PC-9 (cell line): ENCODE measurements around the gene CEP85L. TPM values are rescaled to one million over a fixed set of nuclear protein-coding genes. Genes with fewer than 3 reads are reported as not detected.

Source experiments
- BruUV-seq: library from RNA; stranded (reverse); fragments of 400-500 nt; replicated peaks from 2 replicates; lab custom pipeline; 2021; lab: Mats Ljungman, UMichigan
- CTCF ChIA-PET: fragments of 300-600 bp; sonication (Branson Sonifier 250); formaldehyde crosslinking; loops from one replicate; lab custom pipeline; 2022; ENCODE audit warnings: antibody characterized with exemption; lab: Charles Lee
- POLR2A ChIA-PET: fragments of 300-600 bp; sonication (Branson Sonifier 250); formaldehyde crosslinking; loops from one replicate; lab custom pipeline; 2022; ENCODE audit warnings: antibody characterized with exemption; ENCODE audit not compliant: unreplicated experiment; lab: Charles Lee
- DNase-seq, 2 experiments: peaks; one replicate each; pipeline versions ENCODE4 v3.0.0 to v3.0.0-alpha.2; 2015 to 2022; ENCODE audit warnings: mixed read lengths in 1 of 2
- H2AFZ ChIP-seq: fragments of 200-600 bp; sonication (generic); 2 replicates; pipeline ENCODE4 v1.8.1; 2017; ENCODE audit warnings: antibody characterized with exemption
- H3F3A ChIP-seq: fragments of 200-600 bp; sonication (generic); 2 replicates; pipeline ENCODE4 v1.8.1; 2017; ENCODE audit warnings: antibody characterized with exemption, mild to moderate bottlenecking, low read depth; ENCODE audit not compliant: insufficient read depth
- H3K27ac ChIP-seq: fragments of 200-600 bp; sonication (generic); 2 replicates; pipeline ENCODE4 v1.6.1; 2016; ENCODE audit warnings: mixed run types
- H3K27me3 ChIP-seq: fragments of 200-600 bp; sonication (generic); 2 replicates; pipeline ENCODE4 v1.6.1; 2016; ENCODE audit warnings: low read depth, mixed run types; ENCODE audit not compliant: insufficient read depth
- H3K36me3 ChIP-seq: fragments of 200-600 bp; sonication (generic); 2 replicates; pipeline ENCODE4 v1.6.1; 2016; ENCODE audit warnings: low read depth, mixed run types
- H3K4me1 ChIP-seq: fragments of 200-600 bp; sonication (generic); replicated peaks from 2 replicates; pipeline ENCODE4 v1.6.1; 2016; ENCODE audit warnings: mixed run types; ENCODE audit not compliant: insufficient read depth
- H3K4me2 ChIP-seq: fragments of 200-600 bp; sonication (generic); 2 replicates; pipeline ENCODE4 v1.6.1; 2017; ENCODE audit warnings: mixed run types
- H3K4me3 ChIP-seq: fragments of 200-600 bp; sonication (generic); 2 replicates; pipeline ENCODE4 v1.6.1; 2016; ENCODE audit warnings: mixed run types
- H3K79me2 ChIP-seq: fragments of 200-600 bp; sonication (generic); 2 replicates; pipeline ENCODE4 v1.6.1; 2017; ENCODE audit warnings: low read depth, mixed run types
- H3K9me2 ChIP-seq: fragments of 200-600 bp; sonication (generic); 2 replicates; pipeline ENCODE4 v1.8.1; 2017; ENCODE audit warnings: mild to moderate bottlenecking; ENCODE audit not compliant: insufficient read depth
- H3K9me3 ChIP-seq: fragments of 200-600 bp; sonication (generic); 2 replicates; pipeline ENCODE4 v1.8.1; 2016; ENCODE audit warnings: low read depth; ENCODE audit not compliant: insufficient read depth
- H4K20me1 ChIP-seq: fragments of 200-600 bp; sonication (generic); 2 replicates; pipeline ENCODE4 v1.8.1; 2017; ENCODE audit not compliant: insufficient read depth
- EZH2 ChIP-seq: fragments of 200-600 bp; sonication (generic); IDR thresholded peaks from 2 replicates; pipeline ENCODE4 v1.8.0; 2017; ENCODE audit warnings: antibody characterized with exemption, low read depth
- intact Hi-C: fragments of 100-400 bp; cut with micrococcal nuclease; formaldehyde crosslinking; loops from one replicate; pipeline ENCODE4 v1.10.0; 2022; ENCODE audit not compliant: unreplicated experiment
- total RNA-seq: library from RNA; stranded (reverse); gene quantifications from 2 replicates; pipeline ENCODE4 v1.2.3, GENCODE V29; 2021
- TF ChIP-seq, protein P1 (sequence below): fragments of 200-600 bp; sonication (generic); conservative IDR thresholded peaks from 2 replicates; pipeline ENCODE4 v1.6.1; 2017; ENCODE audit warnings: mixed run types, antibody characterized with exemption, mild to moderate bottlenecking, moderate library complexity

CEP85L gene
- total RNA-seq, 1 experiment from 2014 or later: 3.0 TPM

DNA sequence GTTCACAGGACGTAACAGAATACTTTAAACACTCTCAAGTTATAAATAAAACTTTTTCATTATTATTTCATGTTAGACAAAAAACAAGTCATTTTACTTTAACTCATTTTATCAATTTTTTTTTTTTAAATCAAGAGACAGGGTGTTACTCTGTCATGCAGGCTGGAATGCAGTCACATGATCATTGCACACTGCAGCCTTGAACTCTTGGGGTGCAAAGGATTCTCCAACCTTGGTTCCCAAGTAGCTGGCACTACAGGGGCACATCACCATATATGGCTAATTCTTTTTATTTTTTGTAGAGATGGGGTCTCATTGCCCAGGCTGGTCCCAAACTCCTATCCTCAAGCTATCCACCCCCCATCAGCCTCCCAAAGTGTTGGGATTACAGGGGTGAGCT, 89.1 kb downstream of the CEP85L start:
- Histone ChIP-seq H3K9me2 (no peaks in the 10 kb centered on the region), H3K4me3 (no peak overlapping the region), H3K4me1 (no peaks in the 10 kb centered on the region), H3K79me2 (no peaks in the 10 kb centered on the region), H3K4me2 (no peak overlapping the region), H3K27ac (no peak overlapping the region), H2AFZ (no peak overlapping the region), H4K20me1 (no peaks in the 10 kb centered on the region), H3F3A (no peaks in the 10 kb centered on the region), H3K36me3 (peaks cover 8% of the 10 kb centered on the region; the same call in 1 of the 2 replicates), H3K9me3 (no peaks in the 10 kb centered on the region), H3K27me3 (no peaks in the 10 kb centered on the region)
- ChIA-PET POLR2A (no interaction called here), CTCF (no interaction called here)
- no peak for TF ChIP-seq EZH2
- TF ChIP-seq, protein P1, sequence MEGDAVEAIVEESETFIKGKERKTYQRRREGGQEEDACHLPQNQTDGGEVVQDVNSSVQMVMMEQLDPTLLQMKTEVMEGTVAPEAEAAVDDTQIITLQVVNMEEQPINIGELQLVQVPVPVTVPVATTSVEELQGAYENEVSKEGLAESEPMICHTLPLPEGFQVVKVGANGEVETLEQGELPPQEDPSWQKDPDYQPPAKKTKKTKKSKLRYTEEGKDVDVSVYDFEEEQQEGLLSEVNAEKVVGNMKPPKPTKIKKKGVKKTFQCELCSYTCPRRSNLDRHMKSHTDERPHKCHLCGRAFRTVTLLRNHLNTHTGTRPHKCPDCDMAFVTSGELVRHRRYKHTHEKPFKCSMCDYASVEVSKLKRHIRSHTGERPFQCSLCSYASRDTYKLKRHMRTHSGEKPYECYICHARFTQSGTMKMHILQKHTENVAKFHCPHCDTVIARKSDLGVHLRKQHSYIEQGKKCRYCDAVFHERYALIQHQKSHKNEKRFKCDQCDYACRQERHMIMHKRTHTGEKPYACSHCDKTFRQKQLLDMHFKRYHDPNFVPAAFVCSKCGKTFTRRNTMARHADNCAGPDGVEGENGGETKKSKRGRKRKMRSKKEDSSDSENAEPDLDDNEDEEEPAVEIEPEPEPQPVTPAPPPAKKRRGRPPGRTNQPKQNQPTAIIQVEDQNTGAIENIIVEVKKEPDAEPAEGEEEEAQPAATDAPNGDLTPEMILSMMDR: no peak
- no TSS peak for BruUV-seq
- DNase-seq: no peak
- intact Hi-C loops: loop anchor here (10.0 kb wide), 2 partner anchors 333 to 413 kb away; partner anchors contain the start of gene ASF1A

DNA sequence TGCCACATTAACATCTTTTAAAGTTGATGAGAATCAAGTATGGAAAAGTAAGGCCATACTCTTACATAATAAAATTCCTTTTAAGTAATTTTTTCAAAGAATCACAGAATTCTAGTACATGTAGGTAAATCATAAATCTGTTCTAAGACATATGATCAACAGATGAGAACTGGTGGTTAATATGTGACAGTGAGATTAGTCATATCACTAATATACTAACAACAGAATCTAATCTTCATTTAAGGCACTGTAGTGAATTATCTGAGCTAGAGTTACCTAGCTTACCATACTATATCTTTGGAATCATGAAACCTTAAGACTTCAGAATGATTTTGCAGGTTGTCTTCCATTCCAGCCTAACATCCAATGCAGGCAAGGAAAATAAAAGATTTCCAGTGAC, 91.7 kb downstream of the CEP85L start:
- no peak overlapping the region for H3K4me3 ChIP-seq
- no peaks in the 10 kb centered on the region for H3K4me1 ChIP-seq
- no TSS peak for BruUV-seq
- no peaks in the 10 kb centered on the region for H3K9me2 ChIP-seq
- no peak overlapping the region for H3K27ac ChIP-seq
- CTCF ChIA-PET: interaction anchor here (0.7 kb wide), 1 partner anchor 546 kb away, joined by 4 read pairs; no protein-coding TSS in a partner anchor
- DNase-seq: no peak
- intact Hi-C loops: loop anchor here (10.0 kb wide), 4 partner anchors 335 to 1215 kb away; partner anchors contain the start of gene ASF1A
- H3K9me3 ChIP-seq: no peaks in the 10 kb centered on the region
- POLR2A ChIA-PET: no interaction called here
- TF ChIP-seq, protein P1: no peak
- TF ChIP-seq EZH2: no peak
- no peak overlapping the region for H2AFZ ChIP-seq
- H3K27me3 ChIP-seq: no peaks in the 10 kb centered on the region
- H3K36me3 ChIP-seq: 0 out of 2 replicates have a peak, but pooled peaks cover 7% of the 10 kb centered on the region
- H3K4me2 ChIP-seq: no peak overlapping the region
- no peaks in the 10 kb centered on the region for H4K20me1 ChIP-seq
- H3K79me2 ChIP-seq: no peaks in the 10 kb centered on the region
- H3F3A ChIP-seq: no peaks in the 10 kb centered on the region

DNA sequence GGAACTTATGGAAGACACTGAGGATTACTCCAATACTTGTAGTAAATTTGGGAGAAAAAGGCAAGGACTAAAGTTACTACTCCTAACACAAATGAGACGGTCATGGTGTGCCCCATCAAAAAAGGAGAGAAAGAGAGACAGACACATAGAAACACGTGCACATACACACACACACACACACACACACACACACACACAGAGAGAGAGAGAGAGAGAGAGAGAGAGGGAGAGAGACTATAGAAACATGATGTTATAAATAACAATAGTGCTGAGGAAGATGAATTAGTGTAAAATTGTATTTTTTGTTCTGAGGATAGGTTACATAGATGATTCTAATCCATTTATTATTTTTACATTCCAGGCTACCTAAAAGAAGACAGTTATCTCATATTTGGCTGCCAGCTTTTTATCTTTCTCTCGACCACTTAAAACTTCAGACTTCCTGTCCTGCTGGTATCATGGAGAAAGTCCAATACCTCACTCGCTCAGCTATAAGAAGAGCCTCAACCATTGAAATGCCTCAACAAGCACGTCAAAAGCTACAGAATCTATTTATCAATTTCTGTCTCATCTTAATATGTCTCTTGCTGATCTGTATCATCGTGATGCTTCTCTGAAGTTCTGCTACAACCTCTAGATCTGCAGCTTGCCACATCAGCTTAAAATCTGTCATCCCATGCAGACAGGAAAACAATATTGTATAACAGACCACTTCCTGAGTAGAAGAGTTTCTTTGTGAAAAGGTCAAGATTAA, 92.8 kb downstream of the CEP85L start:
- no peaks in the 10 kb centered on the region for H3K9me3 ChIP-seq
- intact Hi-C loops: loop anchor here (10.0 kb wide), 2 partner anchors 714 to 1214 kb away; no protein-coding TSS in a partner anchor
- ChIA-PET POLR2A (no interaction called here), CTCF (no interaction called here)
- DNase-seq: no peak
- BruUV-seq: no TSS peak
- no peaks in the 10 kb centered on the region for H3K79me2 ChIP-seq
- H2AFZ ChIP-seq: no peak overlapping the region
- H3K27me3 ChIP-seq: no peaks in the 10 kb centered on the region
- H4K20me1 ChIP-seq: no peaks in the 10 kb centered on the region
- TF ChIP-seq, protein P1: no peak
- TF ChIP-seq EZH2: no peak
- no peaks in the 10 kb centered on the region for H3K36me3 ChIP-seq
- no peak overlapping the region for H3K4me2 ChIP-seq
- no peak overlapping the region for H3K4me3 ChIP-seq
- H3K4me1 ChIP-seq: no peaks in the 10 kb centered on the region
- no peak overlapping the region for H3K27ac ChIP-seq
- no peaks in the 10 kb centered on the region for H3K9me2 ChIP-seq
- H3F3A ChIP-seq: no peaks in the 10 kb centered on the region
